MCF 10A (cell line): ENCODE data around the gene RNU4-1. TPM values are rescaled to one million over a fixed set of nuclear protein-coding genes. Genes with fewer than 3 reads are reported as not detected.

Experiments
- BruUV-seq: library from RNA; stranded (reverse); fragments of 400-500 nt; replicated peaks from 2 replicates; lab custom pipeline; 2021; lab: Mats Ljungman, UMichigan
- CTCF ChIA-PET: fragments of 300-600 bp; sonication (Branson Sonifier 250); formaldehyde crosslinking; extraction: SDS; loops from one replicate; lab custom pipeline; 2021; ENCODE audit warnings: antibody characterized with exemption, inconsistent platforms; lab: Yijun Ruan, JAX
- POLR2A ChIA-PET: fragments of 300-600, 350-650 bp; sonication (Branson Sonifier 250); formaldehyde crosslinking; extraction: SDS; loops from one replicate; lab custom pipeline; 2020; ENCODE audit warnings: antibody characterized with exemption, inconsistent platforms; lab: Yijun Ruan, JAX
- DNase-seq: peaks from one replicate; pipeline ENCODE4 v3.0.0-alpha.2; 2018; ENCODE audit not compliant: unreplicated experiment
- H3K27ac Mint-ChIP-seq: one replicate; pipeline ENCODE4 v1.8.0; 2022; ENCODE audit warnings: mild to moderate bottlenecking, low read depth, mixed read lengths; ENCODE audit not compliant: unreplicated experiment
- H3K27me3 Mint-ChIP-seq: one replicate; pipeline ENCODE4 v1.8.0; 2022; ENCODE audit warnings: mixed read lengths; ENCODE audit not compliant: insufficient read depth, unreplicated experiment
- H3K36me3 Mint-ChIP-seq: one replicate; pipeline ENCODE4 v1.8.0; 2022; ENCODE audit warnings: mild to moderate bottlenecking, moderate library complexity, mixed read lengths; ENCODE audit not compliant: insufficient read depth, unreplicated experiment
- H3K4me1 Mint-ChIP-seq: one replicate; pipeline ENCODE4 v1.8.0; 2022; ENCODE audit warnings: mixed read lengths; ENCODE audit not compliant: insufficient read depth, unreplicated experiment
- H3K4me3 Mint-ChIP-seq: one replicate; pipeline ENCODE4 v1.8.0; 2022; ENCODE audit warnings: mild to moderate bottlenecking, moderate library complexity, mixed read lengths; ENCODE audit not compliant: unreplicated experiment
- H3K9me3 Mint-ChIP-seq: one replicate; pipeline ENCODE4 v1.8.0; 2022; ENCODE audit warnings: mixed read lengths; ENCODE audit not compliant: unreplicated experiment
- CTCF ChIP-seq: fragments of 200-600 bp; IDR thresholded peaks from one replicate; pipeline ENCODE4 v1.8.0; 2022; ENCODE audit warnings: antibody characterized with exemption, mild to moderate bottlenecking; ENCODE audit not compliant: unreplicated experiment
- intact Hi-C: fragments of 100-400 bp; cut with micrococcal nuclease; formaldehyde crosslinking; loops from 2 replicates; pipeline ENCODE4 v1.14.1; 2022
- total RNA-seq: library from RNA; stranded (reverse); gene quantifications from 2 replicates; pipeline ENCODE4 v1.2.3, GENCODE V29; 2022

RNU4-1 gene
- total RNA-seq, 1 experiment from 2014 or later, result 1,764 TPM

DNA sequence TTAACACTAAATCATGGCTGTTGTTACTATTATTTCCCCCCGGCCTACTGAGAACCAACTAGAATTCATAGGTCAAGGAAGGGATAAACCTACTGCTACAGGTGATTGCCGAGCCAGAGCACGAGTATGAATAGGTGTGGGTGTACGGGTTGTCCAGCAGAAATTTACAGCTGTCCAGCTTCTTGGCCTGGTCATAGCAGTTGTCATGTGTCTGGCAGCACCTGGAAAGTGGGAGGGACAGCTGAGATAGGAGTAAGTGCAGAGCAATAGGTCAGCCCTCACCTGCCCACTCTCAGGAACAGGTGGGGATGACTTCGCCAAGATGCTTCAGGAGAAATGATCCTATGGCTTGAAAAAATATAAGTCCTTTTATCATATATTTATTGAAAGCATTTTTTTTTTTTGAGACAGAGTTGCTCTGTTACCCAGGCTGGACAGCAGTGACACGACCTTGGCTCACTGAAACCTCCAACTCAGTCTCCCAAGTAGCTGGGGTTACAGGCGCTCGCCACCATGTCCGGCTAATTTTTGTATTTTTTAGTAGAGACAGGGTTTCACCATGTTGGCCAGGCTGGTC is 31.9 kb upstream of the RNU4-1 start:
- intact Hi-C loops, result loop anchor here (2.0 to 10.0 kb wide), 4 partner anchors 110 to 647 kb away; partner anchors contain the start of genes COX6A1 and SRSF9
- POLR2A ChIA-PET, result interaction anchor here (0.6 to 1.1 kb wide), 3 partner anchors 20 to 23 kb away, joined by 3 read pairs; partner anchors contain the start of gene SIRT4
- no TSS peak for BruUV-seq
- no peak for TF ChIP-seq CTCF
- no peak overlapping the region for H3K27ac Mint-ChIP-seq
- DNase-seq, result no peak
- H3K27me3 Mint-ChIP-seq, result no peaks in the 10 kb centered on the region
- CTCF ChIA-PET, result interaction anchor here (0.6 to 4.0 kb wide), 14 partner anchors 8 to 1232 kb away, joined by 3 to 18 read pairs (median 4); no protein-coding TSS in a partner anchor
- no peaks in the 10 kb centered on the region for H3K9me3 Mint-ChIP-seq
- no peaks in the 10 kb centered on the region for H3K36me3 Mint-ChIP-seq
- H3K4me1 Mint-ChIP-seq, result peaks cover 11% of the 10 kb centered on the region
- H3K4me3 Mint-ChIP-seq, result no peak overlapping the region

- POLR2A ChIA-PET, result no interaction called here
- no peak overlapping the region for H3K27ac Mint-ChIP-seq
- DNase-seq, result no peak
Measured at GRCh38 chr12:120323772-120324171, 30.7 kb upstream of the RNU4-1 start.

DNA sequence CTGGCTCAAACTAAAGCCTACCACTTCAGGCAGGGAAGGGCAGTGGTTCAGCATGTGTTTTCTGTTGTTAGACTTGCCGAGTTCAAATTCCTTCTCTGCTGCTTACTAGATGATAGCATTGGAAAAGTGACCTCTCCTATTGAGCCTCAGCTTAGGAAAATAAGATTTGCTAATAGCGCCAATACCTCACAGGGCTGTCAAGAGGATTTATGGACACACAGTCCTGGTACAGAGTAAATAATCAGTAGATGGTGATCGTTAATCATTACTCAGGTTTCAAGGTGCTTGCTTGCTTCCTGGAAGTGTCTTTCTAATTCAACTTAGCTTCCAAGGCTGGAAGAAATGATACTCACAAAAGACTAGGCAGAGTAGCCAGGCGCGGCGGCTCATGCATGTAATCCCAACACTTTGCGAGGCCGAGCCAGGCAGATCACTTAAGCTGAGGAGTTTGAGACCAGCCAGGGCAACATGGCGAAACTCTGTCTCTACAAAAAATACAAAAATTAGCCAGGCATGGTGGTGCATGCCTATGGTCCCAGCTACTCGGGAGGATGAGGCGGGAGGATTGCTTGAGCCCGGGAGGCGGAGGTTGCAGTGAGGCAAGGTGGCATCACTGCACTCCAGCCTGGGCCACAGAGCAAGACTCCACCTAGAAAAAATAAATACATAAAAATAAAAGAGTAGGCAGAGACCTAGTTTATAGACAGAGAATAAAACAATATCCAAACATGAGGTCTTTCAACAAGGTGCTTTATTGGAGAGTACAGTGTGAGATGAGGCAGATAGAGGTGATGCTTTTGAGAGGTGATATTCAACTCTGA is 28.6 kb upstream of the RNU4-1 start:
- POLR2A ChIA-PET, result interaction anchor here (0.5 to 1.6 kb wide), 3 partner anchors 30 to 224 kb away, joined by 3 to 6 read pairs (median 3); partner anchors contain the start of genes RNU4-2 and RPLP0

More at GRCh38 chr12:120323772-120324171, 30.7 kb upstream of the RNU4-1 start:
- Mint-ChIP-seq H3K27me3 (no peaks in the 10 kb centered on the region), H3K4me1 (peaks cover 11% of the 10 kb centered on the region), H3K36me3 (no peaks in the 10 kb centered on the region), H3K4me3 (no peak overlapping the region), H3K9me3 (no peaks in the 10 kb centered on the region)
- no TSS peak for BruUV-seq
- no peak for TF ChIP-seq CTCF
- CTCF ChIA-PET, result interaction anchor here (0.7 to 1.1 kb wide), 3 partner anchors 9 to 124 kb away, joined by 3 read pairs; no protein-coding TSS in a partner anchor
- intact Hi-C loops, result loop anchor here (2.0 to 10.0 kb wide), 3 partner anchors 111 to 325 kb away; partner anchors contain the start of genes COX6A1 and SRSF9

More for the DNA sequence above, 28.6 kb upstream of the RNU4-1 start:
- H3K4me3 Mint-ChIP-seq, result no peak overlapping the region
- H3K27ac Mint-ChIP-seq, result no peak overlapping the region
- peaks cover 24% of the 10 kb centered on the region for H3K4me1 Mint-ChIP-seq
- peaks cover 5% of the 10 kb centered on the region for H3K36me3 Mint-ChIP-seq
- H3K27me3 Mint-ChIP-seq, result no peaks in the 10 kb centered on the region
- BruUV-seq, result no TSS peak
- no peak for DNase-seq
- no peaks in the 10 kb centered on the region for H3K9me3 Mint-ChIP-seq
- no peak for TF ChIP-seq CTCF
- intact Hi-C loops, result loop anchor here (10.0 kb wide), 1 partner anchor 113 kb away; the partner anchor contains the start of gene COX6A1
- CTCF ChIA-PET, result interaction anchor here (0.6 to 1.9 kb wide), 6 partner anchors 18 to 1178 kb away, joined by 3 to 5 read pairs (median 4); no protein-coding TSS in a partner anchor
